IMR-90 (cell line): ENCODE data around the gene CSAD. TPM values are rescaled to one million over a fixed set of nuclear protein-coding genes. Genes with fewer than 3 reads are reported as not detected.
A peak's percentile ranks its signal among the peaks of the same experiment; 100 is the strongest.

ENCODE experiments used
- ATAC-seq: fragments of 200-7000 bp; cut with Tn5 transposase; 2 replicates; pipeline ENCODE4 v1.9.1; 2020; ENCODE audit warnings: low read depth, mild to moderate bottlenecking, moderate library complexity
- BruUV-seq: library from RNA; stranded (reverse); fragments of 400-500 nt; replicated peaks from 2 replicates; lab custom pipeline; 2021; lab: Mats Ljungman, UMichigan
- CTCF ChIA-PET: fragments of 300-600 bp; formaldehyde crosslinking; extraction: SDS; loops from one replicate; lab custom pipeline; 2021; ENCODE audit warnings: antibody characterized with exemption; lab: Yijun Ruan, JAX
- POLR2A ChIA-PET: fragments of 300-600 bp; sonication (Branson Sonifier 250); formaldehyde crosslinking; loops from one replicate; lab custom pipeline; 2022; ENCODE audit warnings: antibody characterized with exemption; ENCODE audit not compliant: unreplicated experiment; lab: Charles Lee
- DNase-seq: peaks from one replicate; pipeline ENCODE4 v3.0.0; 2013
- H2AFZ ChIP-seq: replicated peaks from 2 replicates; pipeline ENCODE3; 2013; ENCODE audit warnings: low read length, mild to moderate bottlenecking; ENCODE audit not compliant: poor library complexity
- H2AK5ac ChIP-seq: 2 replicates; pipeline ENCODE4 v1.6.1; 2013; ENCODE audit warnings: low read depth, low read length, inconsistent platforms
- H2AK9ac ChIP-seq: replicated peaks from 2 replicates; pipeline ENCODE3; 2013; ENCODE audit warnings: mild to moderate bottlenecking, low read depth, low read length, moderate library complexity; ENCODE audit not compliant: poor library complexity
- H2BK120ac ChIP-seq: 2 replicates; pipeline ENCODE4 v1.6.1; 2013; ENCODE audit warnings: low read depth, low read length, inconsistent platforms
- H2BK15ac ChIP-seq: 3 replicates; pipeline ENCODE4 v1.6.1; 2013; ENCODE audit warnings: low read depth, low read length, inconsistent platforms
- H2BK20ac ChIP-seq: 2 replicates; pipeline ENCODE4 v1.6.1; 2013; ENCODE audit warnings: low read depth, mild to moderate bottlenecking, inconsistent platforms, low read length, moderate library complexity
- H2BK5ac ChIP-seq: 2 replicates; pipeline ENCODE4 v1.6.1; 2013; ENCODE audit warnings: mild to moderate bottlenecking, low read depth, low read length, inconsistent platforms; ENCODE audit not compliant: poor library complexity, severe bottlenecking
- H3K14ac ChIP-seq: replicated peaks from 2 replicates; pipeline ENCODE4 v1.6.1; 2013; ENCODE audit warnings: low read depth, low read length, inconsistent platforms
- H3K18ac ChIP-seq: 2 replicates; pipeline ENCODE4 v1.6.1; 2013; ENCODE audit warnings: low read depth, low read length, control low read depth
- H3K23ac ChIP-seq: 2 replicates; pipeline ENCODE4 v1.6.1; 2013; ENCODE audit warnings: low read depth, low read length, inconsistent platforms
- H3K27ac ChIP-seq: 2 replicates; pipeline ENCODE4 v1.5.1; 2013; ENCODE audit warnings: mild to moderate bottlenecking, control low read depth, low read length; ENCODE audit not compliant: insufficient read depth
- H3K27me3 ChIP-seq: 2 replicates; pipeline ENCODE4 v1.6.1; 2013; ENCODE audit warnings: low read length; ENCODE audit not compliant: control insufficient read depth, insufficient read depth
- H3K36me3 ChIP-seq: 2 replicates; pipeline ENCODE4 v1.6.1; 2013; ENCODE audit warnings: low read length, mixed read lengths; ENCODE audit not compliant: control insufficient read depth, insufficient read depth
- H3K4ac ChIP-seq: 2 replicates; pipeline ENCODE4 v1.6.1; 2013; ENCODE audit warnings: low read depth, low read length, inconsistent platforms
- H3K4me1 ChIP-seq: 2 replicates; pipeline ENCODE4 v1.6.1; 2013; ENCODE audit warnings: low read length, mixed read lengths; ENCODE audit not compliant: control insufficient read depth, insufficient read depth
- H3K4me2 ChIP-seq: 2 replicates; pipeline ENCODE4 v1.6.1; 2013; ENCODE audit warnings: low read depth, mild to moderate bottlenecking, control low read depth, low read length, moderate library complexity
- H3K4me3 ChIP-seq: 2 replicates; pipeline ENCODE4 v1.5.1; 2013; ENCODE audit warnings: low read depth, mild to moderate bottlenecking, control low read depth, low read length, moderate library complexity; ENCODE audit not compliant: insufficient read depth
- H3K56ac ChIP-seq: 2 replicates; pipeline ENCODE4 v1.6.1; 2013; ENCODE audit warnings: low read length, inconsistent platforms; ENCODE audit not compliant: insufficient read depth; ENCODE audit errors: extremely low read depth
- H3K79me1 ChIP-seq, 2 experiments: 2 replicates each; pipeline ENCODE4 v1.6.1; 2013; ENCODE audit warnings: low read length in 2 of 2, inconsistent platforms in 1 of 2, low read depth in 1 of 2
- H3K9ac ChIP-seq: 2 replicates; pipeline ENCODE4 v1.6.1; 2013; ENCODE audit warnings: low read depth, low read length, control low read depth
- H3K9me1 ChIP-seq: 2 replicates; pipeline ENCODE4 v1.6.1; 2013; ENCODE audit warnings: low read length, inconsistent platforms; ENCODE audit not compliant: insufficient read depth
- H3K9me3 ChIP-seq: 2 replicates; pipeline ENCODE4 v1.6.1; 2013; ENCODE audit warnings: low read length; ENCODE audit not compliant: control insufficient read depth, insufficient read depth
- H4K20me1 ChIP-seq: 2 replicates; pipeline ENCODE4 v1.6.1; 2013; ENCODE audit warnings: low read length, inconsistent platforms; ENCODE audit not compliant: insufficient read depth
- H4K5ac ChIP-seq: 2 replicates; pipeline ENCODE4 v1.6.1; 2013; ENCODE audit warnings: mild to moderate bottlenecking, low read depth, low read length, control low read depth
- H4K8ac ChIP-seq, 2 experiments: 2 replicates each; pipeline ENCODE4 v1.6.1; 2013; ENCODE audit warnings: low read depth in 2 of 2, low read length in 2 of 2, control low read depth in 1 of 2, inconsistent platforms in 1 of 2
- H4K91ac ChIP-seq: 2 replicates; pipeline ENCODE4 v1.6.1; 2013; ENCODE audit warnings: low read depth, low read length, inconsistent platforms; ENCODE audit not compliant: insufficient read depth
- BHLHE40 ChIP-seq: fragments of 150-350 bp; IDR thresholded peaks from 2 replicates; pipeline ENCODE4 v1.6.1; 2016; ENCODE audit warnings: mild to moderate bottlenecking, low read depth, low read length
- FOS ChIP-seq: fragments of 150-350 bp; IDR thresholded peaks from 2 replicates; pipeline ENCODE4 v1.6.1; 2016; ENCODE audit warnings: low read depth, low read length
- MAZ ChIP-seq: IDR thresholded peaks from 2 replicates; pipeline ENCODE4 v1.6.1; 2012; ENCODE audit warnings: low read depth, mild to moderate bottlenecking, low read length, improper control_type of control experiment, moderate library complexity, borderline replicate concordance
- MXI1 ChIP-seq: IDR thresholded peaks from 2 replicates; pipeline ENCODE4 v1.6.1; 2012; ENCODE audit warnings: low read depth, mild to moderate bottlenecking, low read length, moderate library complexity, borderline replicate concordance
- NFE2L2 ChIP-seq: fragments of 150-350 bp; IDR thresholded peaks from 2 replicates; pipeline ENCODE4 v1.6.1; 2016; ENCODE audit warnings: low read depth, mild to moderate bottlenecking, low read length
- RCOR1 ChIP-seq: IDR thresholded peaks from 2 replicates; pipeline ENCODE4 v1.6.1; 2012; ENCODE audit warnings: mild to moderate bottlenecking, low read length, improper control_type of control experiment; ENCODE audit not compliant: insufficient replicate concordance
- RFX5 ChIP-seq: IDR thresholded peaks from 2 replicates; pipeline ENCODE4 v1.8.0; 2012; ENCODE audit warnings: low read depth, mild to moderate bottlenecking, low read length, moderate library complexity
- dilution Hi-C: fragments of 300-500 bp; cut with HindIII; formaldehyde crosslinking; loops from one replicate; pipeline ENCODE4 v1.14.3; 2018; ENCODE audit warnings: low sequenced_read_pairs; ENCODE audit not compliant: unreplicated experiment
- in situ Hi-C: fragments of 300-500 bp; cut with MboI; formaldehyde crosslinking; loops from 3 replicates; pipeline ENCODE4 v1.14.3; 2019; ENCODE audit warnings: low sequenced_read_pairs, inconsistent platforms, mixed read lengths
- intact Hi-C: fragments of 100-400 bp; cut with micrococcal nuclease; formaldehyde crosslinking; loops from 2 replicates; pipeline ENCODE4 v1.10.0; 2022
- polyA plus RNA-seq, 3 experiments: library from polyadenylated mRNA; depleted of rRNA; stranded (reverse); fragments of >200 nt; gene quantifications; 2 replicates each; pipeline ENCODE4 v1.2.3, GENCODE V29; 2012; ENCODE audit warnings: low replicate concordance in 1 of 3
- total RNA-seq: library from RNA; depleted of rRNA; stranded (reverse); fragments of >200 nt; gene quantifications from 2 replicates; pipeline ENCODE4 v1.2.3, GENCODE V29; 2012
- TF ChIP-seq, protein P1 (sequence below): fragments of 150-350 bp; IDR thresholded peaks from 2 replicates; pipeline ENCODE4 v1.6.1; 2017; ENCODE audit warnings: mild to moderate bottlenecking, antibody characterized with exemption, low read length, low read depth
- TF ChIP-seq, protein P2 (sequence below): conservative IDR thresholded peaks from 2 replicates; pipeline ENCODE4 v1.5.1; 2012; ENCODE audit warnings: mild to moderate bottlenecking, low read depth, low read length, improper control_type of control experiment
- TF ChIP-seq, protein P3 (sequence below): fragments of 150-350 bp; IDR thresholded peaks from 2 replicates; pipeline ENCODE4 v1.6.1; 2016; ENCODE audit warnings: low read depth, mild to moderate bottlenecking, low read length, moderate library complexity, borderline replicate concordance

The CSAD gene
- total and polyA plus RNA-seq, 2 of the 4 experiments (the other 2 are of a cell fraction) = 5.4 to 45.6 TPM

DNA sequence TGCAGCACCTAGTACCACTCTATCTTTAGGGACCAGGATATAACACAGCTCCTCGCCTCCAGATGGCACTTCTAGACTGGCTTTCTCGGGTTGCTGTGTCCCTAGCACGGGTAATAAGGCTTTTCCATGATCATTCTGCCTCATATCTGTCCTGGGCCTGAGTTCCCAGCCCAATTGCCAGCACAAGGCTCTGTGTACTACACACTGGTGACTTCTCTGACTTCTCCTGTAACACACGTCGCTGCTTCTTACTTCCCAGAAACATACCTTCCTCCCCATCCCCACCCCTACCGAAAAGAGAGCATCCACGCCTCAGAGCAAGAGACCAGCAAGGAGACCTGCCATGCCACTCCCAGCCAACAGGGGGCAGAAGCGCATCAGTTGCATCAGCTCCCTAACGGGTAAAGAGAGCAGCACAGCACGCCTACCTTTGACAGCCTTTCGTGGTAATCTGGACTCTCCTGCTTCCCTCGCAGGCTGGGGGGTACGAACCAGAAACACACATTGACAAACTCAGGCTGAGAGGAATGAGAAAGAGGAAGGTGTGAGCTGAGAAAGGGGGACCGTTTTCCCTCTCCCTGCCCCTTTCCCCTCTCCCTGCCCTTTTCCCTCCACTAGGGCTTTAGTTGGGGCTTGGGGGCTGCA is 21.4 kb downstream of the CSAD start (continued):
- TF ChIP-seq, protein P1, sequence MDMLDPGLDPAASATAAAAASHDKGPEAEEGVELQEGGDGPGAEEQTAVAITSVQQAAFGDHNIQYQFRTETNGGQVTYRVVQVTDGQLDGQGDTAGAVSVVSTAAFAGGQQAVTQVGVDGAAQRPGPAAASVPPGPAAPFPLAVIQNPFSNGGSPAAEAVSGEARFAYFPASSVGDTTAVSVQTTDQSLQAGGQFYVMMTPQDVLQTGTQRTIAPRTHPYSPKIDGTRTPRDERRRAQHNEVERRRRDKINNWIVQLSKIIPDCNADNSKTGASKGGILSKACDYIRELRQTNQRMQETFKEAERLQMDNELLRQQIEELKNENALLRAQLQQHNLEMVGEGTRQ = no peak

DNA sequence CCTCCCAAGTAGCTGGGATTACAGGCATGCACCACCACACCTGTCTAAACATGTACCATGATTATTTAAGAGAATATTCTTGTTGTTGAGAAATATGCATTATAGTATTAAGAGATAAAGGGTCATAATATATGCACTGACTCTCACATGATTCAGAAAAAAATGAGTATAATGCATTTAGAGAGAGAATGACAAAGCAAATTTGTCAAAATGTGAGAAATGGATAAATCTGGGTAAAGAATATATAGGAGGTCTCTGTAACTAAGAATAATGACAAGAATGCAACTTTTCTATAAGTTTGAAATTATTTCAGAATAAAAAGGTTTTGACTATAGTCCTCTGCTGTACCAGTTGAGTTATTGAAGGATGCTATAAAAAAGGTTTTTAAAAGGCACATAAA is 28.3 kb downstream of the CSAD start:
- CTCF ChIA-PET = no interaction called here
- no peak overlapping the region for H3K4me2 ChIP-seq
- no peaks in the 10 kb centered on the region for H4K20me1 ChIP-seq
- no peak overlapping the region for H2BK15ac ChIP-seq
- no peaks in the 10 kb centered on the region for H3K9me1 ChIP-seq
- no peak overlapping the region for H3K9ac ChIP-seq
- H3K23ac ChIP-seq = no peak overlapping the region
- H2BK120ac ChIP-seq = no peak overlapping the region
- no peaks in the 10 kb centered on the region for H3K79me1 ChIP-seq
- POLR2A ChIA-PET = no interaction called here
- H4K91ac ChIP-seq = no peak overlapping the region
- TF ChIP-seq RFX5 = no peak
- no peak for TF ChIP-seq RCOR1
- peak; percentile 28; the same call in 1 of the 2 replicates for TF ChIP-seq NFE2L2
- TF ChIP-seq MAZ = no peak
- TF ChIP-seq, protein P2, sequence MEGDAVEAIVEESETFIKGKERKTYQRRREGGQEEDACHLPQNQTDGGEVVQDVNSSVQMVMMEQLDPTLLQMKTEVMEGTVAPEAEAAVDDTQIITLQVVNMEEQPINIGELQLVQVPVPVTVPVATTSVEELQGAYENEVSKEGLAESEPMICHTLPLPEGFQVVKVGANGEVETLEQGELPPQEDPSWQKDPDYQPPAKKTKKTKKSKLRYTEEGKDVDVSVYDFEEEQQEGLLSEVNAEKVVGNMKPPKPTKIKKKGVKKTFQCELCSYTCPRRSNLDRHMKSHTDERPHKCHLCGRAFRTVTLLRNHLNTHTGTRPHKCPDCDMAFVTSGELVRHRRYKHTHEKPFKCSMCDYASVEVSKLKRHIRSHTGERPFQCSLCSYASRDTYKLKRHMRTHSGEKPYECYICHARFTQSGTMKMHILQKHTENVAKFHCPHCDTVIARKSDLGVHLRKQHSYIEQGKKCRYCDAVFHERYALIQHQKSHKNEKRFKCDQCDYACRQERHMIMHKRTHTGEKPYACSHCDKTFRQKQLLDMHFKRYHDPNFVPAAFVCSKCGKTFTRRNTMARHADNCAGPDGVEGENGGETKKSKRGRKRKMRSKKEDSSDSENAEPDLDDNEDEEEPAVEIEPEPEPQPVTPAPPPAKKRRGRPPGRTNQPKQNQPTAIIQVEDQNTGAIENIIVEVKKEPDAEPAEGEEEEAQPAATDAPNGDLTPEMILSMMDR = no peak
- no peak for TF ChIP-seq MXI1
- TF ChIP-seq BHLHE40 = no peak
- TF ChIP-seq FOS = no peak
- TF ChIP-seq, protein P3, sequence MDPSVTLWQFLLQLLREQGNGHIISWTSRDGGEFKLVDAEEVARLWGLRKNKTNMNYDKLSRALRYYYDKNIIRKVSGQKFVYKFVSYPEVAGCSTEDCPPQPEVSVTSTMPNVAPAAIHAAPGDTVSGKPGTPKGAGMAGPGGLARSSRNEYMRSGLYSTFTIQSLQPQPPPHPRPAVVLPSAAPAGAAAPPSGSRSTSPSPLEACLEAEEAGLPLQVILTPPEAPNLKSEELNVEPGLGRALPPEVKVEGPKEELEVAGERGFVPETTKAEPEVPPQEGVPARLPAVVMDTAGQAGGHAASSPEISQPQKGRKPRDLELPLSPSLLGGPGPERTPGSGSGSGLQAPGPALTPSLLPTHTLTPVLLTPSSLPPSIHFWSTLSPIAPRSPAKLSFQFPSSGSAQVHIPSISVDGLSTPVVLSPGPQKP = no peak
- dilution Hi-C loops (no loop called here), in situ Hi-C loops (no loop called here), intact Hi-C loops (no loop called here)
- no peak overlapping the region for H3K4ac ChIP-seq
- no peak overlapping the region for H2AK9ac ChIP-seq
- H2BK5ac ChIP-seq = no peak overlapping the region
- H3K36me3 ChIP-seq = no peaks in the 10 kb centered on the region
- no peak overlapping the region for H3K4me3 ChIP-seq
- no peak overlapping the region for H4K5ac ChIP-seq
- H4K8ac ChIP-seq = no peak overlapping the region
- BruUV-seq = no TSS peak
- no peak for ATAC-seq
- no peak overlapping the region for H2AK5ac ChIP-seq
- H2AFZ ChIP-seq = no peak overlapping the region
- H3K14ac ChIP-seq = no peak overlapping the region
- no peak overlapping the region for H2BK20ac ChIP-seq
- H3K9me3 ChIP-seq = no peaks in the 10 kb centered on the region
- no peak overlapping the region for H3K18ac ChIP-seq
- no peak overlapping the region for H3K56ac ChIP-seq
- no peak for DNase-seq
- H3K27ac ChIP-seq = no peak overlapping the region
- H3K27me3 ChIP-seq = no peaks in the 10 kb centered on the region
- H3K4me1 ChIP-seq = peaks cover 2% of the 10 kb centered on the region; the same call in 1 of the 2 replicates
